Measurements from ENCODE around the gene KLHL3. TPM values are rescaled to one million over a fixed set of nuclear protein-coding genes. Genes with fewer than 3 reads are reported as not detected.
A peak's percentile ranks its signal among the peaks of the same experiment; 100 is the strongest.

KLHL3 gene
- total RNA-seq, 2 donors from 2014 or later: 3.1 to 17.2 TPM

DNA sequence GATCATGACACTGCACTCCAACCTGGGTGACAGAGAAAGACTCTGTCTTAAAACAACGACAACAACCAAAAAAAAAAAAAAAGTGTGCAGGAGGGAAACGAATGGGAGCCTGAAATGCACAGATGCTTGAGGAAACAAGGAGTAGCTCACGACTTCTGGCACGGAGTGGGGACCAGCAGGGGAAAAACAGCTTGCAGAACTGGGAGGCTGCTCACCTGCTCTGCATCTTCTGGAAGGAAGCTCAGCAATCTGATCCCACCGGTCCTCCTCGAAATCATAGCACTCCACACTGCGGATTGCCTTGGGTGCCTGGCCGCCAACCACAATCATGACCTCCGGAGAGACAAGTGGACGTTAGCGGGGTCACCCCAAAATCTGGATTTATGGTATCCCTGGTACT lies 96.2 kb downstream of the KLHL3 start:
- DNase-seq (ENCODE audit: low spot score in 2 of 2): no peak
- Mint-ChIP-seq H3K36me3 (peaks cover 0 to 4% of the 10 kb centered on the region in 2 donors), H3K9me3 (no peaks in the 10 kb centered on the region), H3K27ac (no peak overlapping the region)
- no peak for ATAC-seq

GRCh38 chr5:137638841-137639240 lies 97.0 kb downstream of the KLHL3 start:
- Mint-ChIP-seq H3K27ac (no peak overlapping the region), H3K9me3 (no peaks in the 10 kb centered on the region), H3K36me3 (peaks cover 0 to 4% of the 10 kb centered on the region in 2 donors)
- DNase-seq (ENCODE audit: low spot score in 2 of 2) (no peak), ATAC-seq (no peak)

- Mint-ChIP-seq H3K27ac (peak overlapping the region in 1 of 2 donors; percentile 26), H3K36me3 (peaks cover 0 to 4% of the 10 kb centered on the region in 2 donors), H3K9me3 (no peaks in the 10 kb centered on the region)
- ATAC-seq: no peak
- no peak for DNase-seq (ENCODE audit: low spot score in 2 of 2)
Observed at GRCh38 chr5:137636830-137637714, 98.8 kb downstream of the KLHL3 start.

DNA sequence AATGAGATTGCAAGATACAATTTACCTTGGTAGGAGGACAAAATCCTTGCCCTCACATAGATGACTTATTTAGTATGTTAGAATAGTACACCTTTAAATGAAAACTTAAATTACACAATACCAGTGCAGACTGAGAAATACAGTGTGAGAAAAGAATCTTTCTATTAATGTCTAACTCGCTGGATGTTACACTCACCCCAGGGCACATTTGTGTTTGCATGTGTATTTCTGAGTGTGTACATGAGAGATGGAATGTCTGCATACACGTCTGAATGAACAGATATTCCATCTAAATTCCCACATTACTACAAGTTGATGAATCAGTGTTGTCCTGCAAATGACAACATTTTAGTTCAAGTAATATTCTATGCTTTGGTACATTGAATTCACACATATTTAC lies 99.8 kb downstream of the KLHL3 start:
- no peaks in the 10 kb centered on the region for H3K9me3 Mint-ChIP-seq
- H3K27ac Mint-ChIP-seq: no peak overlapping the region
- H3K36me3 Mint-ChIP-seq: peaks cover 0 to 4% of the 10 kb centered on the region in 2 donors
- ATAC-seq (no peak), DNase-seq (ENCODE audit: low spot score in 2 of 2) (no peak)

DNA sequence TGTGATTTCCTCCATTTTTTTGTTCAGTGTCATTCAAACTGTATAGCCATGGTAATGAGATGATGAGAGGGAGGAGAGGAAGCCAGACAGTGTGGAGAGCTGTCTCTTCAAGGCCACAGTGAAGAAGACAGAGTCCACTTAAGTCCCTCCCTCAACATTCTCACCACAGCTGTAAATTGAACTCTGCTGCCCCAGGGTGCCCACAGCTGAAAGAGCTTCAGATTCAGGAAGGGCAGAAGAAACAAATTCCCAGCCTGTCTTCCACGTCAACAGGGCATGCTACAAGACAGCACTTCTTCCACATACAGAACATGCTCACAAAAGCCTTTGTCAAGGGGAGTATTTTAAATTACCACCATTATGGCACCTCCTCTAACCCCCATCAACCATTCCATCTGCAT lies 100.4 kb downstream of the KLHL3 start:
- no peak for ATAC-seq
- no peaks in the 10 kb centered on the region for H3K9me3 Mint-ChIP-seq
- DNase-seq (ENCODE audit: low spot score in 2 of 2): no peak
- H3K36me3 Mint-ChIP-seq: peaks cover 0 to 4% of the 10 kb centered on the region in 2 donors
- no peak overlapping the region for H3K27ac Mint-ChIP-seq

GRCh38 chr5:137633896-137634295 lies 102.0 kb downstream of the KLHL3 start:
- Mint-ChIP-seq H3K9me3 (no peaks in the 10 kb centered on the region), H3K27ac (no peak overlapping the region), H3K36me3 (peaks cover 0 to 3% of the 10 kb centered on the region in 2 donors)
- no peak for DNase-seq (ENCODE audit: low spot score in 2 of 2)
- ATAC-seq: no peak

GRCh38 chr5:137632716-137633115 lies 103.2 kb downstream of the KLHL3 start:
- H3K27ac Mint-ChIP-seq: no peak overlapping the region
- no peaks in the 10 kb centered on the region for H3K36me3 Mint-ChIP-seq
- DNase-seq (ENCODE audit: low spot score in 2 of 2) (no peak), ATAC-seq (no peak)
- no peaks in the 10 kb centered on the region for H3K9me3 Mint-ChIP-seq

DNA sequence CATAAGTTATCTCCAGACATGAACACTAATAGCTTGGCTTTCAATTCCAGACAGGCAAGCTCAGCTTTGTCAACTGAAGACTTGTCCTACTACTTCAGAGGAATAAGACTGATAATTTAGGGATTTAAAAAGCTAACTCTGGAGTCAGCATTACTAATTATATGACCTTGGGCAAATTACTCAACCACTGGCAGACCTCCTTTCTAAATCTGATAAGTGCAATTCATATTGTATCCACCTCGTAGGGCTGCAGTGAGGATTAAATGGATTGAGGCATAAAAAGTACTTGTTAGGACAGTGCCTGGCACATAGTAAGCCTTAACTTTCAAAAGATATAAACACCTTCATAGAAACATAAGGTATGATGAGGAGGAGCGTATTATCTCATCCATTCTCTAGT lies 104.4 kb downstream of the KLHL3 start:
- ATAC-seq (no peak), DNase-seq (ENCODE audit: low spot score in 2 of 2) (no peak)
- Mint-ChIP-seq H3K36me3 (no peaks in the 10 kb centered on the region), H3K9me3 (no peaks in the 10 kb centered on the region), H3K27ac (no peak overlapping the region)

GRCh38 chr5:137630972-137631370 lies 104.9 kb downstream of the KLHL3 start:
- Mint-ChIP-seq H3K36me3 (no peaks in the 10 kb centered on the region), H3K27ac (no peak overlapping the region), H3K9me3 (no peaks in the 10 kb centered on the region)
- ATAC-seq: no peak
- DNase-seq (ENCODE audit: low spot score in 2 of 2): no peak

- no peak overlapping the region for H3K27ac Mint-ChIP-seq
- no peak for ATAC-seq
- H3K9me3 Mint-ChIP-seq: no peaks in the 10 kb centered on the region
- DNase-seq (ENCODE audit: low spot score in 2 of 2): no peak
- no peaks in the 10 kb centered on the region for H3K36me3 Mint-ChIP-seq
Observed at GRCh38 chr5:137630216-137630971, 105.5 kb downstream of the KLHL3 start.

DNA sequence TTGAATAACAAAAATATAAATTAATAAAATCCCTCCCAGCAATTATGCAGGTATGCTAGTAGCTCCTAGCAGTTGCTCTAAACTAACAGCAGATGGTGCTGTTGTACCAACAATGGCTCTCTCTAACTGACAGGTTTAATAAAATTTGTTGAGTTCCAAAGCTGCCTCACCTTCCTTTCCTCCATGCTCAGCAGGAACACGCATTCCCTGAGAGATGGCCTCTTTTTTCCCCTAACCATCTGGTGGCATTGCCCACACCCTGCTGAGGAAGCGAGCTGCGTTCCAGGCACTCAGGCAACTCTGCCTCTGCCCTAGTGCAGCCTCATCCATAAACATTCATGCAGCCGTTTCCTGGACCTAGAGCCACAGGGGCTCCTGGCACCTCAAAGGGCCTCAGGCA lies 106.2 kb downstream of the KLHL3 start:
- DNase-seq (ENCODE audit: low spot score in 2 of 2): peak in 1 of 2 donors; percentile 11
- Mint-ChIP-seq H3K27ac (no peak overlapping the region), H3K9me3 (no peaks in the 10 kb centered on the region), H3K36me3 (no peaks in the 10 kb centered on the region)
- peak; percentile 79 to 80 for ATAC-seq

DNA sequence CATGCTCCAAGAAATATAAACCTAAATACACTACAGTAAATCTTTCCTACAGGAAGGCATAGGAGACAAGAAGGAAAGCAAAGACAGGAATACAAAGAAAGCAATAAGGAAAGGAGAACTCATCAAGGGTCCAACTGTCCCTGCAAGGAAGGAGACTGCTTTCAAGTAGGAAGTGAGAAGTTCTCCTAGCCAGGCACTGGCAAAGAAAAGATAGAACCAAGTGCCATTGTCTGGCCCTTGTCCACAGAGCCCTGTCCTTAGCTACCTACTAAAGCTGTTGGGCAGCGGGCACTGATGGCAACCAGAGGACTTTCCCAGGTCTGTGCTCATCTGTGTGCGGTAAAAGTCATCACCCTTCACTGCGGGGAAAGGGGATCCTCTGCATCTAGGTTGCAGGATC lies 108.2 kb downstream of the KLHL3 start:
- Mint-ChIP-seq H3K36me3 (no peaks in the 10 kb centered on the region), H3K27ac (no peak overlapping the region), H3K9me3 (no peaks in the 10 kb centered on the region)
- DNase-seq (ENCODE audit: low spot score in 2 of 2) (no peak), ATAC-seq (no peak)

DNA sequence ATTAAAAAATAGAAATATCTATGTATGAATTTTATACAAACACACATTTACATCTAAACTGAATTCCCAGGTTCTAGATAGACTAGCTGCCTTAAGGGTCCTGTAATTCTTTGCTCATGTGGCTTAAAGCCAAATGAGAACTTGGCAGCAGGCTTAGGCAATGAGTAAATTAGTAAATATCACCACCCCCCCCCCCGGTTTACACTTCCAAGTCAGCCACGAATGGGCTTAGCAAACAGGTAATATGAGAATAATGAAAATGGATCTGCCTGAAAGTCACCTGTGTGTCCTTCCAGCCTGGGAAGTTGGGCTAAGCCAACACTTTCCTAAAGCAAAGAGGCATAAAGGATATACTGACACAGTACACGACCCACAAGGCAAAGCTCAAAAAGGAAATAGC lies 108.6 kb downstream of the KLHL3 start:
- Mint-ChIP-seq H3K36me3 (no peaks in the 10 kb centered on the region), H3K27ac (no peak overlapping the region), H3K9me3 (no peaks in the 10 kb centered on the region)
- ATAC-seq (no peak), DNase-seq (ENCODE audit: low spot score in 2 of 2) (no peak)

GRCh38 chr5:137624786-137625349 lies 111.0 kb downstream of the KLHL3 start:
- Mint-ChIP-seq H3K9me3 (no peaks in the 10 kb centered on the region), H3K36me3 (no peaks in the 10 kb centered on the region), H3K27ac (no peak overlapping the region)
- no peak for ATAC-seq
- DNase-seq (ENCODE audit: low spot score in 2 of 2): no peak

GRCh38 chr5:137622850-137623249 lies 113.0 kb downstream of the KLHL3 start:
- DNase-seq (ENCODE audit: low spot score in 2 of 2) (no peak), ATAC-seq (no peak)
- Mint-ChIP-seq H3K27ac (no peak overlapping the region), H3K9me3 (no peaks in the 10 kb centered on the region), H3K36me3 (no peaks in the 10 kb centered on the region)

DNA sequence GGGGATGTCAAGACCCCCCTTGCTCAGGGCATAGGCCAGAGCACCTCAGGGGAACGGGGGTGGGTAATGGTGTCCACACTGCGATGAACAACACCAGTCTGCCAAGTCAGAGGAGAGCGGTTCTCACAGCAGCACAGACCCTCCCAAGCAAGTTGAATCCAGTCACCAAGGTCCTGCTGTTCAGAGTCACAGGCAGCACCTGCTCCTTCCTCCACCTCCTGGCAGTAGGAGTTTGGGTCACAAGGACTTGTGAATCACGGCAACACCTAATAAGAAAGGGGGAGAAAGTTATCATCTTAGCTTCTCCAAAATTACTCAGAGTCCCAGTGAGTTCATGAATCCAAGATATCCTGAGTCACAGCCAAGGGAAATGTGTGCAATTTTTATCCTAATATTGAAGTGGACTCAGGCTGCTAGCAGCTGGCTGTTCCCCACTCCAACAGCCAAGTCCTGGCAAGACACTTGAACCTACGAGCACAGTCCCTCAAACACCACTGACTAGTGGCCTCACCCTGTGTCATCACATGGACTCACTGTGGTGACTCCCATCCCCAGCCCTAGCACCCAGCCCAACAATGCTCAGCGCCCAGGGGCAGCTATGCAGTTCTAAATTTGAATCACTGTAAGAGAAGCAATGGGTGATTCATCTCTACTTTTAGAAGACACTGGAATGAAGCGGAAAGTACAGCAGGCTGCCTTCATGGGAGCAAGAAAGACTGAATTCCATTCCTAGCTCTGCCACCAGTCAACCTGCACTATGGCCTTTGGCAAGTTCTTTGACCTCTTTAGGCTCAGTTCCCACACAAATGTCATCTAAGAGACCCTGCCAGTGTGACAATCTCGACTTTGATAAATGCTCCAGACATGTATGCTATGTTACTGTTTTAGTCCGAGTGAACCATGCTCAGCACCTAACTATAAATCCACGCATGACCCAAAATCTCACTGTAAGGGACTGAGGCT lies 113.7 kb downstream of the KLHL3 start:
- DNase-seq (ENCODE audit: low spot score in 2 of 2) (no peak), ATAC-seq (no peak)
- no peaks in the 10 kb centered on the region for H3K9me3 Mint-ChIP-seq
- H3K36me3 Mint-ChIP-seq: no peaks in the 10 kb centered on the region
- peak overlapping the region in 1 of 2 donors; percentile 4 for H3K27ac Mint-ChIP-seq

Measured in activated naive CD4-positive, alpha-beta T cell treated with anti-CD3 and anti-CD28 coated beads, Interleukin-2, amount 50 U/mL, for 72 hours (primary cell).